AG09309 (cell line): ENCODE results near the gene RPL29.

Source experiments
- DNase-seq: peaks from one replicate; pipeline ENCODE4 v3.0.0-alpha.2; 2010; ENCODE audit warnings: low read depth
- H3K4me3 ChIP-seq: 2 replicates; pipeline ENCODE4 v1.5.1; 2011; ENCODE audit warnings: mild to moderate bottlenecking, low read depth, low read length, moderate library complexity; ENCODE audit not compliant: control insufficient read depth
- TF ChIP-seq, protein P1 (sequence below): IDR thresholded peaks from 2 replicates; pipeline ENCODE4 v1.5.1; 2011; ENCODE audit warnings: mild to moderate bottlenecking, low read depth, low read length, inconsistent platforms; ENCODE audit not compliant: insufficient read depth, control insufficient read depth; ENCODE audit errors: missing control alignments

Gene RPL29

DNA sequence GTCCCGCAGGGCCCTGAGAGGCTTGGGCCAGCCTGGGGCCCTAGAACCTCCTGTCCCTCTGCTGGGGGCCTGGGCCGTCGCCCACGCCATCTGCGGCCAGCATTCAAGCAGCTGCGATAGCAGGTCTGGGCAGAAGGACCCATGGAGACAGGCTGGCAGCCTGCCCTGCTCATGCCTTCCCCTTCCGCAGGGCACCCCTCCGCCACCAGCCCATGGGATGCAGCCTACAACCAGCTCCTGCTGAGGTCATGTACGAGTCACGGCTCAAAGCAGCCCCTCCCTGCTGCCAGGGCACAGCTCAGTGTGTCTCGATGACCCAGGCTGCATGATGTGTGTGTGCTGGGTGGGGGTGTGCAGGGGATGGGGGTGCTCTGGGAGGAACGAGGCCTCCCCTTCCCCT, 32.9 kb upstream of the RPL29 start:
- no peak overlapping the region for H3K4me3 ChIP-seq
- TF ChIP-seq, protein P1, sequence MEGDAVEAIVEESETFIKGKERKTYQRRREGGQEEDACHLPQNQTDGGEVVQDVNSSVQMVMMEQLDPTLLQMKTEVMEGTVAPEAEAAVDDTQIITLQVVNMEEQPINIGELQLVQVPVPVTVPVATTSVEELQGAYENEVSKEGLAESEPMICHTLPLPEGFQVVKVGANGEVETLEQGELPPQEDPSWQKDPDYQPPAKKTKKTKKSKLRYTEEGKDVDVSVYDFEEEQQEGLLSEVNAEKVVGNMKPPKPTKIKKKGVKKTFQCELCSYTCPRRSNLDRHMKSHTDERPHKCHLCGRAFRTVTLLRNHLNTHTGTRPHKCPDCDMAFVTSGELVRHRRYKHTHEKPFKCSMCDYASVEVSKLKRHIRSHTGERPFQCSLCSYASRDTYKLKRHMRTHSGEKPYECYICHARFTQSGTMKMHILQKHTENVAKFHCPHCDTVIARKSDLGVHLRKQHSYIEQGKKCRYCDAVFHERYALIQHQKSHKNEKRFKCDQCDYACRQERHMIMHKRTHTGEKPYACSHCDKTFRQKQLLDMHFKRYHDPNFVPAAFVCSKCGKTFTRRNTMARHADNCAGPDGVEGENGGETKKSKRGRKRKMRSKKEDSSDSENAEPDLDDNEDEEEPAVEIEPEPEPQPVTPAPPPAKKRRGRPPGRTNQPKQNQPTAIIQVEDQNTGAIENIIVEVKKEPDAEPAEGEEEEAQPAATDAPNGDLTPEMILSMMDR: no peak
- no peak for DNase-seq

DNA sequence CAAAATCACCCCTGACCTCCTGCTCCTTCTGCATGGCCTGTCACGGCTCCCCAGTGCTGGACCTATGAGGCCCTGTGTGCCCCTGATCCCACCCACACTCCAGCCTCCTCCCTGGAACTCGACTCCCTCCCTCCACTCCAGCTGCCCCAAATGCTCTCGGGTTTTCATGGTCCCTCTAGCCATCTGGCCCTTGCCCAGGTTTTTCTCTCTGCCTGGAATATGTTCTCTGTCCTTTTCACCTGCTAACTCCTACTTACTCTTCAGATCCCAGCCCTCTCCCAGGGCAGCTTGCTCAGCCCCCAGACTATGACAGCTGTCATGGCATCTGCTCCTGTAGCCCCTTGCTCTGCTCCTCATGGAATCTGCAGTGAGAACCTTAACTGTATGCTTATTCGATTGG, 30.3 kb upstream of the RPL29 start:
- no peak for DNase-seq

DNA sequence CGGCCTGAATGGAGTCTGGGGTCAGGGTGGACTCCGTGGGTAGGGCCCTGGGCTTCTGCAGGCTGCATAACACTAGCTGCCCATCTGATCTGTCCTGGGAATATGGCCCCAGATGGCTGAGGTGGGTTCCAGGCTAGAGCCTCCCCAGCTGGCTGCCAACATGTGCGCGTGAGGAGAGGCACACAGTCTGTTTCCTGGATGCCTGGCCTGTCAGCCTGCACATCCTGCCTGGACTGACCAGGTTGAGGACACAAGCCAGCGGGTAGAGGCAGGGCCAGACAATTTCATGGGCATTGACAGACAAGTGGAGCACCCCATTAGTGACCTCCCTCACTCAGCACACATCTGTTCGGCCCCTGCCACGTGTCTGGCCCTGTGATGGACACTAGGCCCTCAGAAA, 29.8 kb upstream of the RPL29 start:
- no peak for DNase-seq
- no peak overlapping the region for H3K4me3 ChIP-seq
- TF ChIP-seq, protein P1: no peak

More for the DNA sequence above, 30.3 kb upstream of the RPL29 start:
- no peak overlapping the region for H3K4me3 ChIP-seq
- TF ChIP-seq, protein P1: no peak

DNA sequence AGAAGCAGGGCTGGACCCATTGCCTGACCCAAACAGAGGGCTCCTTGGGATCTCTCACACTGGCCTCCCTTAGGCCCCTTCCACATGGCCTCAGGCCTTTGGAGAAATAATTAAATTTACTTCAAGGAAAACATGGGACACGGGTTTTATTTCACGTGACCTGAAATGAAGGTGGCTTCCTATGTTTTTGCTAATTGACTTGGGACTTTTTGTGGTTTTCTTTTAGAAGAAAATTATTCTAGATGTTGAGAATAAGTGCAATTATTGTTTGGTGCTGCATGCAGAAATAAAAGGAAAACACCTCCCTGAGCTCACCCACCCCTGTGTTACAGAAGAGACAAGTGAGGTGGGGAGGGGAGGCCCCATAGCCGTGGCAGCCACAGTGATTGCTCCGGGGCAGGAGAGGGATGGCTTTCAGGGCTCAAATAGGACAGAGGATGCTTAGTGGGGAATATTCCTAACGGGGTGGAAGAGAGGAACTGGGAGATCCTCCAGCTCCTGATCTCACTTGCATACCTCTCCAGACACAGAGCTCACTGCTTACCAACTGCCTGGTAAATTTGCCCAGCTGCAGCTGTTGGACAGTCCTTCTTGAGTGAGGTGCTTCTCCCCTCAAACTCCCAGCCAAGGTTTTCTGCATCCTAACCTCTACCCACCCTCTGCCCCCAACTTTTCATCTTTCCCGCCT, 29.2 kb upstream of the RPL29 start:
- TF ChIP-seq, protein P1: no peak
- no peak for DNase-seq
- H3K4me3 ChIP-seq: no peak overlapping the region

DNA sequence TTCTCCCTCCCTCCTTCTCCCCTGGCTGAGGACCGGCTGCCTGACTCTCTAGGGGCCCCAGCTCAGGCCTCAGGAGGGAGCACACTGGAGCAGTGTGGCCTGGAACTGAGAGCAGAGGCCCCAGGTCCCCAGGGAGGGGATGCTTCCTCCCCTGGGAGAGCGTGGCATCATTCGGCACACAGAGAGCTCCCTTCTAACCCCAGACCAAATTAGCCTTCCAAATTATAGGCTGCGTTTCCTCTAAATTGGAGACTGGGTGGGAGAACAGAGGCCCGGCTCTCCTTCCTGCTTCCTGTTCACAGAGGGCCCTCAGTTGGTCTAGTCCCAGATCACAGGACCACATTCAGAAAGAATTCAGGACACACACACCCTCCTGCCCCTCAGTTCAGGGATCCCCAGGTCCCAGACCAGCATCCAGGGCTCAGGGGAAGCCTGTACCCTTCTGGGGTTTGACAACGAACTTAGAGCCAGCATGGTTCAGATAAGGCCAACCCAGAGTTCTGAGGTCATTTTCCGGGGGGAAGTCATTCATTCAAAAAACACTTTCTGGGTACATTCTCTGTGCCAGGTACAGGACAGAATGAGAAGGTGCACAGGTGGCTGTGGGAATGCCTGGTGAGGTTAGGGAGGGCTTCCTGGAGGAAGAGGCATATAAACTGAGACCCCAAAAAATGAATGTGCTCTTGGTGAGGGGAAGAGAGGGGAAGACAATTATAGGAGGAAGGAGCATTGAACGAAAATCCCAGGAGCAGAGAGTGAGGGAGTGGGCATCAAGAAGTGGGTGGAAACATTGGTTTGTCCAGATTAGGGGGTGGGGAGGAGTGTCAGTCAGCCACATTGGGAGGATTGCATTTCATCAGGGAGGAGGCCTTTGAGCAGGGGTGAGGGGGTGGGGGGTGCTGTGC, 28.4 kb upstream of the RPL29 start:
- H3K4me3 ChIP-seq: no peak overlapping the region
- DNase-seq: no peak
- TF ChIP-seq, protein P1: no peak

DNA sequence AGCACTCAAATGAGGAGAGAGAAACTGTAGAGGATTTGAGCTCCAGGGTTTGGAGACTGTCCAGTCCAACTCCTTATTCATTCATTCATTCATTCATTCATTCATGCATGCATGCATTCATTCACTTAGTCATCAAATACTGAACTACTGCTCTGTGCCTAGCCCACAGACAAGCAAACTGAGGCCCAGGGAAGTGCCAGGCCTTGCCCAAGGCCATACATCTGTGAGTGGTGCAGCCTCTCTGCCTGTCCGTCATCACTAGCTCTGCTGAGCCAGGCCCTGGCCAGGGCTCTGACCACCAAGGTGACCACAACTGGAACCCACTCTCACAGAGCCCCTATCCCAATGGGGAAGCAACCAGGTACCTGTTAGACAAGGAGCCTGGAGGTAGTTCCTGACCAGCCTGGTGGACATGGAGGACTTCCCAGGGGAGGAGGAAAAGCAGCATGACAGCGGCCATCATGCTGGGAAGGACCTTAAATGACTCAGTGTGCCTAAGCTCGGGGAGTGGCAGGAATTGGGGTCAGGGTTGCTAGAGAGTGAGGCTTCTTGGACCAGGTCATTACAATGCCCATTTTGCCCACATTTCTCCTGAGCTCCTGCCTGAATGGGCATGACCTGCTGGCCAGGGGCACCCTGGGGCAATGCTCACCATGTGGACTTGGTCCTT, 27.5 kb upstream of the RPL29 start:
- TF ChIP-seq, protein P1: no peak

More for the DNA sequence above, 27.5 kb upstream of the RPL29 start:
- no peak for DNase-seq
- H3K4me3 ChIP-seq: no peak overlapping the region
